Measurements from ENCODE around the gene CTIF. TPM values are rescaled to one million over a fixed set of nuclear protein-coding genes. Genes with fewer than 3 reads are reported as not detected.
A peak's percentile ranks its signal among the peaks of the same experiment; 100 is the strongest.

CTIF gene
- polyA plus RNA-seq, 2 donors, result 11.8 to 22.7 TPM

DNA sequence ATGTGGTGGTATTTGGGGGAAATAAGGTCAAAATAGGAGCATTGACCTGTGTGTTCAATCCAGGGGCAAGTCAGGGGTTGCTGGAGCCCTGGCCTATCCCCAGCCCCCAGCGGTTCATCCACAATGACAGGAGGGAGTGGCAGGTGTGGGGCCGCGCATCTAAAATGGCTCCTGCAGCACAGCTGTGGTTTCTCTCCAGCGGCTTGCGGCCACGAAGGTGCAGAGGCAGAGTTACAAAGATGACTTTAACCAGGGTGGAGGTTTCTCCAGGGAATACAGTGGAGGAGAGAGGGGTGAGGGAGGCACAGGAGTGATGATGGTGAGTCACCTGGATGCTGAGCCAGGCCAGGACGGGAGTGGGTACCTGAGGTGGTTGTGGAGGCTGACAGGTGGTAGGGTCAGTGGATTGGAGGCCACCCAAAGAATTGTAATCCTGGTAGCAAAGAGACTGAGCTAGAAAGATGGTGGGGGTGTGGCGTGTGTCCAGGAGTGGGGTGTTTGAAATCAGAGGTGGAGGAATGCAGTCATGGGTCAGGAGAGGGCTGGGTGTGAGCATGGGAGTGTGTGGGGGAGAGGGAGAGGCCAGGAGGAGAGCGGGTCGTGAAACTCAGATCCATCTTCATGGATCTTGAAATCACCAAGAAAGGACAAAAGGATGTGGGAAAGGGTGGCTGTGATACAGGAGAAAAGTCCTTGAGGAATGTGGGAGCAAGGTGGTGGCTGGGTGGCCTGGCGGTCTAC lies 83.2 kb downstream of the CTIF start:
- Histone ChIP-seq H3K4me3 (ENCODE audit: low read depth in 1 of 2, low read length in 2 of 2) (no peak overlapping the region), H3K9me3 (ENCODE audit: control insufficient read depth in 2 of 2, insufficient read depth in 1 of 2, low read depth in 1 of 2, low read length in 1 of 2) (no peaks in the 10 kb centered on the region), H3K36me3 (ENCODE audit: control insufficient read depth in 2 of 2, insufficient read depth in 2 of 2, low read length in 1 of 2) (peaks cover 0 to 6% of the 10 kb centered on the region in 2 donors), H3K27me3 (ENCODE audit: control insufficient read depth in 1 of 2, insufficient read depth in 2 of 2, low read length in 2 of 2) (no peaks in the 10 kb centered on the region), H3K4me1 (ENCODE audit: control insufficient read depth in 2 of 2, insufficient read depth in 2 of 2, low read length in 1 of 2) (peaks cover 0 to 5% of the 10 kb centered on the region in 2 donors), H3K27ac (ENCODE audit: low read depth in 2 of 2, low read length in 1 of 2) (no peak overlapping the region)
- WGBS, 2 donors, result 80% methylated on average over 11 of the region's 11 CpGs

DNA sequence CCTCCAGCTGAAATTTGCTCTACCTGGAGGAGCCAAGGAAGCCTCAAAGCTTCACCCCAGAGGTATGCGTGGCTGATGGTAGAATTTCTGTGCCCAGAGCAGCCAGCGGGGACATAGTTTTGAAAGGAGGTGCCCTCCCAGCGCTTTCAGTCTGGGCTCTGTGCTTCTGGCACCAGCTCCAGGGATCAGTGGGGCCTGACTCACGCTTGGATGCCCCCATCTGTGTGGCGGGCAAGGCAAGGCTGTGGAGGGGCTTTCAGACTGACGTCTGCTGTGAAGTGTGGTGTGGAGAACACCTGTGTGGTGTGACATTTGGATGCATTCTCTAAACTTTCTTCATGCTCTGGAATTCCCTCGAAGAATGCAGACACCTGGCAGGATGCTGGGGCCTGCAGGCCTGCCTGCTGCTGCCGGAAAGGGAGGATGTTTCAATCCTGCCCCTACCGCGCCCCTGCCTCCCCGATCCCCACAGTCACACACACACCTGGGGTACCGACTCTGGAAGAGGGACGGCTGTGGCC lies 84.1 kb downstream of the CTIF start:
- no peak overlapping the region for H3K4me3 ChIP-seq (ENCODE audit: low read depth in 1 of 2, low read length in 2 of 2)
- H3K36me3 ChIP-seq (ENCODE audit: control insufficient read depth in 2 of 2, insufficient read depth in 2 of 2, low read length in 1 of 2), result peaks cover 0 to 6% of the 10 kb centered on the region in 2 donors
- peak overlapping the region in 1 of 2 donors; percentile 50 for H3K27ac ChIP-seq (ENCODE audit: low read depth in 2 of 2, low read length in 1 of 2)
- no peaks in the 10 kb centered on the region for H3K27me3 ChIP-seq (ENCODE audit: control insufficient read depth in 1 of 2, insufficient read depth in 2 of 2, low read length in 2 of 2)
- no peaks in the 10 kb centered on the region for H3K9me3 ChIP-seq (ENCODE audit: control insufficient read depth in 2 of 2, insufficient read depth in 1 of 2, low read depth in 1 of 2, low read length in 1 of 2)
- H3K4me1 ChIP-seq (ENCODE audit: control insufficient read depth in 2 of 2, insufficient read depth in 2 of 2, low read length in 1 of 2), result peaks cover 0 to 5% of the 10 kb centered on the region in 2 donors
- WGBS, 2 donors, result 61 to 68% methylated on average over 13 of the region's 13 CpGs

DNA sequence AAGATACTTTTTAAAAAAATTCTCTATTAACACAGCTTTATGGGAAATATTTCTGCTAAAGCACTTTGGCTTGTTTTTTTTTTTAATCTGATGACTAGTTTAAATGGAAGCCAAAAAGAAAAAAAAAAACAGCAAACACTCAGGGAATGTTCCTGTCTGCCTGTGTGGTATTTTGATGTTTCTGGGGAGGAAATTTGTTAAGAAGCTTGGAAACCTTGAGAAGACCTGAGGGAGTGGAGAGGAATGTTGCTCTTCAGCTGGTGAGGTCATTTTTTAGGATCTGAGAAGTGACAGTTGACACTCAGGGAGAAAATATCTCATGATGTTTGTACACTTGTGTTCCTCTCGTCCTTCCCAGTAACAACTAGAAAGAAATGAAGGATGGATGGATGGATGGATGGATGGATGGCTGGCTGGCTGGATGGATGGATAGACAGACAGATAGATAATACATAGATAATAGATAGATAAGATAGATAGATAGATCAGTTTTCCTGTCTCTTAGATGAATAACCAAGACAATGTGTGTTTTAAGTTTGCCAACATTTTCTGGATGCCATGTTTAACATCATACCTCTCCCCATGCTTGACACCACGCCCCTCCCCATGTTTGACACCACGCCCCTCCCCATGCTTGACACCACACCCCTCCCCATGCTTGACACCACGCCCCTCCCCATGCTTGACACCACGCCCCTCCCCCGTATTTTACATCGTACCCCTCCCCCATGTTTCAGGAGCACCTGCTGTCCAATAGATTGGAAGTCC lies 84.8 kb downstream of the CTIF start:
- Histone ChIP-seq H3K27me3 (ENCODE audit: control insufficient read depth in 1 of 2, insufficient read depth in 2 of 2, low read length in 2 of 2) (no peaks in the 10 kb centered on the region), H3K4me3 (ENCODE audit: low read depth in 1 of 2, low read length in 2 of 2) (no peak overlapping the region), H3K27ac (ENCODE audit: low read depth in 2 of 2, low read length in 1 of 2) (no peak overlapping the region), H3K9me3 (ENCODE audit: control insufficient read depth in 2 of 2, insufficient read depth in 1 of 2, low read depth in 1 of 2, low read length in 1 of 2) (no peaks in the 10 kb centered on the region), H3K36me3 (ENCODE audit: control insufficient read depth in 2 of 2, insufficient read depth in 2 of 2, low read length in 1 of 2) (peaks cover 0 to 6% of the 10 kb centered on the region in 2 donors), H3K4me1 (ENCODE audit: control insufficient read depth in 2 of 2, insufficient read depth in 2 of 2, low read length in 1 of 2) (peaks cover 0 to 2% of the 10 kb centered on the region in 2 donors)
- WGBS, 2 donors, result 82 to 88% methylated on average over 7 of the region's 7 CpGs

DNA sequence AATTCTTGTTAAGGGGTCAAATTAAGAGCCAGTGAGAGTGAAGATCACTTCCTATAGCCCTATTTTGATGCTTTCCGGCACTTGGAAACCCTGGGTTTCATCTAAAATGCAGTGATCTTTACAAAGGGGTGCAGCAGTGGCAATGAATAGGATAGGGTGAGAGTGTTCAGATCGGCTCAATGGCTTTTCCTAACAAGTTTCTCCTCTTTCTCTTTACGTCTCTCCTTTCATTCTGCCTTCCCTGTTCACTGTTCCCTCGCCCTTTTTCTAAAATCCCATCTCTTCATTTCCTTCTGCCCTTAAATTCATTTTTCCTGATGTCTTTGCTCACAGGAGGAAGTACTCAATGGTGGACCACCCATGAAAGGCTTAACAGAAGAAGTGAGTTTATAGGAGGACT lies 86.0 kb downstream of the CTIF start:
- H3K27ac ChIP-seq (ENCODE audit: low read depth in 2 of 2, low read length in 1 of 2), result no peak overlapping the region
- peaks cover 0 to 2% of the 10 kb centered on the region in 2 donors for H3K36me3 ChIP-seq (ENCODE audit: control insufficient read depth in 2 of 2, insufficient read depth in 2 of 2, low read length in 1 of 2)
- no peaks in the 10 kb centered on the region for H3K9me3 ChIP-seq (ENCODE audit: control insufficient read depth in 2 of 2, insufficient read depth in 1 of 2, low read depth in 1 of 2, low read length in 1 of 2)
- WGBS, 2 donors, result 87 to 93% methylated on average over 4 of the region's 4 CpGs
- no peaks in the 10 kb centered on the region for H3K4me1 ChIP-seq (ENCODE audit: control insufficient read depth in 2 of 2, insufficient read depth in 2 of 2, low read length in 1 of 2)
- no peak overlapping the region for H3K4me3 ChIP-seq (ENCODE audit: low read depth in 1 of 2, low read length in 2 of 2)
- H3K27me3 ChIP-seq (ENCODE audit: control insufficient read depth in 1 of 2, insufficient read depth in 2 of 2, low read length in 2 of 2), result no peaks in the 10 kb centered on the region

DNA sequence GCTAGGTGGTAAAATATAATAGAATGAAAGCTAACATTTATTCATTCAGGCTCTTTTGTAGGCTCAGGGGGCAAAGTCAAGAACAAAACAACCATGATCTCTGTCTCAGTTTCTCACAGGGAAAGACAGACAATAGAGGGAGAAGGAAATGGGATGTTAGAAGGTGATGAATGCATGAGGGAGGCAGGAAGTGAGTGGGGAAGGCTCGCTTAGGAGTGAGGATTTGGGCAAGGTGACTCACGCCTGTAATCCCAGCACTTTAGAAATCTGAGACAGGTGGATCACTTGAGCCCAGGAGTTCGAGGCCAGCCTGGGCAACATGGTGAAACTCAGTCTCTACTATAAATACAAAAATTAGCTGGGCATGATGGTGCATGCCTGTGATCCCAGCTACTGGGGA lies 88.4 kb downstream of the CTIF start:
- Histone ChIP-seq H3K27ac (ENCODE audit: low read depth in 2 of 2, low read length in 1 of 2) (no peak overlapping the region), H3K4me3 (ENCODE audit: low read depth in 1 of 2, low read length in 2 of 2) (no peak overlapping the region), H3K36me3 (ENCODE audit: control insufficient read depth in 2 of 2, insufficient read depth in 2 of 2, low read length in 1 of 2) (no peaks in the 10 kb centered on the region), H3K4me1 (ENCODE audit: control insufficient read depth in 2 of 2, insufficient read depth in 2 of 2, low read length in 1 of 2) (no peaks in the 10 kb centered on the region), H3K9me3 (ENCODE audit: control insufficient read depth in 2 of 2, insufficient read depth in 1 of 2, low read depth in 1 of 2, low read length in 1 of 2) (no peaks in the 10 kb centered on the region), H3K27me3 (ENCODE audit: control insufficient read depth in 1 of 2, insufficient read depth in 2 of 2, low read length in 2 of 2) (no peaks in the 10 kb centered on the region)
- 64 to 83% methylated on average over 3 of the region's 3 CpGs for WGBS, 2 donors

DNA sequence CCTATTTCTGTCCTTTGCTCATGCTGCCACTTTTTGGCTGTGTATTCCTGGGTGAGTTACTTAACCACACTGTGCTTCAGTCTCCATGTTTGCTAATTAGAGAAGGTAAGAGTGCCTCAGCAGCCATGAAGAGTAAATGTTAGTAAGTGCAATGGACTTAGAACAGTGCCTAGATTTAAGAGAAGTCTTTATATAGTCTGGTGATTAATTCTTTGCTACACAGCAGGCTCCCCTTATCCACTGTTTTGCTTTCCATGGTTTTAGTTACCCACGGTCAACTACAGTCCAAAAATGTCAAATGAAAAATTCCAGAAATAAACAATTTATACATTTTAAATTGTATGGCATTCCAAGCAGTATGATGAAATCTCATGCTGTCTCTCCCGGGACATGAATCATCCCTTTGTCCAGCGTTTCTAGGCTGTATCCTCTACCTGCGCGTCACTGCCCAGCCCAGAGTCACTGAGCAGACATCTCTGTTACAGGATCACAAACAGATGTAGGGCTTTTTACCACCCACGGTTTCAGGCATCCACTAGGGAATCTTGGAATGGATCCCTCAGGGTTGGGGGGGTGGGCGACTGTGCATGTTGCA lies 91.0 kb downstream of the CTIF start:
- Histone ChIP-seq H3K27me3 (ENCODE audit: control insufficient read depth in 1 of 2, insufficient read depth in 2 of 2, low read length in 2 of 2) (no peaks in the 10 kb centered on the region), H3K4me3 (ENCODE audit: low read depth in 1 of 2, low read length in 2 of 2) (no peak overlapping the region), H3K27ac (ENCODE audit: low read depth in 2 of 2, low read length in 1 of 2) (no peak overlapping the region), H3K4me1 (ENCODE audit: control insufficient read depth in 2 of 2, insufficient read depth in 2 of 2, low read length in 1 of 2) (no peaks in the 10 kb centered on the region), H3K9me3 (ENCODE audit: control insufficient read depth in 2 of 2, insufficient read depth in 1 of 2, low read depth in 1 of 2, low read length in 1 of 2) (no peaks in the 10 kb centered on the region), H3K36me3 (ENCODE audit: control insufficient read depth in 2 of 2, insufficient read depth in 2 of 2, low read length in 1 of 2) (no peaks in the 10 kb centered on the region)
- 53 to 57% methylated on average over 7 of the region's 7 CpGs for WGBS, 2 donors

DNA sequence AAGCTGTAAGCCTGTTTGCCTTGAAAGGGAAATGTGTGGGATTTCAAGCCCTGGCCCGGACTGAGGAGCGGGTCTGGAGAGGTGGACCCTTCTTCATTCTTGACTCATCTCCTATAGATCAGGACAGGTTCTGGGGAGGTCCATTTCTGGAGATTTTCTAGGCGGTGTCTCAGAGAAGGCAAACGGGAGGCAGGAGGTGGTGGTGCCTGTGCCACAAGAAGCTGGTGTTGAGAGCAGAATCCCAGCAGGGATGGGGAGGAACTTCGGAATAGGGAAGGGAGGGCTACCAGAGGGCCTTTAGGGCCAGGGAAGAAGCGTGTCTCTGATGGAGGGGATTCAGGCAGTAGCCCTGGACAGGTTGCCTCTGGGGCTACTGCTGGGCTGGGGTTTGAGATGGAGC lies 93.0 kb downstream of the CTIF start:
- no peaks in the 10 kb centered on the region for H3K36me3 ChIP-seq (ENCODE audit: control insufficient read depth in 2 of 2, insufficient read depth in 2 of 2, low read length in 1 of 2)
- WGBS, 2 donors, result 95% methylated on average over 6 of the region's 6 CpGs
- H3K9me3 ChIP-seq (ENCODE audit: control insufficient read depth in 2 of 2, insufficient read depth in 1 of 2, low read depth in 1 of 2, low read length in 1 of 2), result no peaks in the 10 kb centered on the region
- H3K27ac ChIP-seq (ENCODE audit: low read depth in 2 of 2, low read length in 1 of 2), result no peak overlapping the region
- no peaks in the 10 kb centered on the region for H3K27me3 ChIP-seq (ENCODE audit: control insufficient read depth in 1 of 2, insufficient read depth in 2 of 2, low read length in 2 of 2)
- no peaks in the 10 kb centered on the region for H3K4me1 ChIP-seq (ENCODE audit: control insufficient read depth in 2 of 2, insufficient read depth in 2 of 2, low read length in 1 of 2)
- H3K4me3 ChIP-seq (ENCODE audit: low read depth in 1 of 2, low read length in 2 of 2), result no peak overlapping the region

DNA sequence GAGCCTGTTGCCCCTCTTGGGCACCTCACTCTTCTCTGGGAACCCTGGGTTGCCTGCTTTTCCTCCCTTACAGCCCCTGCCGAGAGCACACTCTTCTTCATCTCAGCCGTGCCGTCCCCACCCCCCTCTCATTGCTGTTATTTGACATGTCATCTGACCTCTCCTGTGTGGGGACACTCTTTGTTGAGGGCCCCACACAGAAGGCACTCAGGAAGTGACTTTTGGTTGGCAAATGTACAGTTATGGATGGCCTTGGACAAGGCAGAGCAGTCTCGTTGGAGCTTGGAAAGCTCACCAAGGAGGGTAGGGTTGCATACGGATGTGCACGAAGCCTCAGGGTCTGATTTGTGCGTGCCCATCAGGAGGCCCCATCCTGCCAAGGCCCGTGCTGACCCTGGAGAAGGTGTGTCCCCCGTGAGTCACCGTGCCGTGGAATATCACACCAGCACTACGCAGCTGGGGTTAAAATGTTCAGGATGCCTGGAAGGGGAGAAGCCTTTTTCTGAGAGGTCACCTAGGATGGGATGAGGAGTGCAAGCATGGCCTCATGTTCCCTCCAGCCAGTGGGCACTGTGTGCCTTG lies 93.9 kb downstream of the CTIF start:
- WGBS, 2 donors, result 93 to 96% methylated on average over 9 of the region's 12 CpGs
- no peaks in the 10 kb centered on the region for H3K4me1 ChIP-seq (ENCODE audit: control insufficient read depth in 2 of 2, insufficient read depth in 2 of 2, low read length in 1 of 2)
- H3K36me3 ChIP-seq (ENCODE audit: control insufficient read depth in 2 of 2, insufficient read depth in 2 of 2, low read length in 1 of 2), result peaks cover 0 to 2% of the 10 kb centered on the region in 2 donors
- H3K4me3 ChIP-seq (ENCODE audit: low read depth in 1 of 2, low read length in 2 of 2), result no peak overlapping the region
- no peaks in the 10 kb centered on the region for H3K9me3 ChIP-seq (ENCODE audit: control insufficient read depth in 2 of 2, insufficient read depth in 1 of 2, low read depth in 1 of 2, low read length in 1 of 2)
- no peaks in the 10 kb centered on the region for H3K27me3 ChIP-seq (ENCODE audit: control insufficient read depth in 1 of 2, insufficient read depth in 2 of 2, low read length in 2 of 2)
- H3K27ac ChIP-seq (ENCODE audit: low read depth in 2 of 2, low read length in 1 of 2), result no peak overlapping the region

DNA sequence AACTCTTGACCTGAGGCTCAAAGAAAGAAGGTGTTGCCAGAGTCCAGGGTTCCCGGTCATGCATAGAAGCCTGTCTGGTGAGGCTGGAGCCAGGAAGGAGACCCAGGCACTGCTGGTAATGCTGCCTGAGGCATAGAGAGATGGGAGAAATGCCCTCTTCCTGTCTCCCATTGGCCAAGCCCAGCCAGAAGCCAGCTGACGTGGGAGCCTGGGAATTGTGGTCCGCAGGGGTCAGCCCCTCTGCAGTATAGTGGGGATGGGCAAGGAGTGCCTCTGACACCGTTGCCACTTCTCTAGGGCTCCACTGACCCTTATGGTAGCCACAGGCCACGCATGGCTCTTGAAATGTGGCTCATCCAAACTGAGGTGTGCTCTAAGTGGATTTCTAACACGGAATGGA lies 95.7 kb downstream of the CTIF start:
- 88 to 93% methylated on average over 6 of the region's 6 CpGs for WGBS, 2 donors
- Histone ChIP-seq H3K27me3 (ENCODE audit: control insufficient read depth in 1 of 2, insufficient read depth in 2 of 2, low read length in 2 of 2) (no peaks in the 10 kb centered on the region), H3K4me1 (ENCODE audit: control insufficient read depth in 2 of 2, insufficient read depth in 2 of 2, low read length in 1 of 2) (no peaks in the 10 kb centered on the region), H3K27ac (ENCODE audit: low read depth in 2 of 2, low read length in 1 of 2) (no peak overlapping the region), H3K36me3 (ENCODE audit: control insufficient read depth in 2 of 2, insufficient read depth in 2 of 2, low read length in 1 of 2) (peaks cover 0 to 2% of the 10 kb centered on the region in 2 donors), H3K4me3 (ENCODE audit: low read depth in 1 of 2, low read length in 2 of 2) (no peak overlapping the region), H3K9me3 (ENCODE audit: control insufficient read depth in 2 of 2, insufficient read depth in 1 of 2, low read depth in 1 of 2, low read length in 1 of 2) (no peaks in the 10 kb centered on the region)
